Activated CD4-positive, alpha-beta T cell treated with anti-CD3 and anti-CD28 coated beads, Interleukin-2, amount 50 U/mL, for 4 hours (primary cell): Measurements from ENCODE around the gene CNOT3.
A peak's percentile ranks its signal among the peaks of the same experiment; 100 is the strongest.
"Not testable (repeated sequence)": the region's sequence is repeated elsewhere in the genome, so short reads cannot be mapped to it uniquely, and the experiment has no call there.

ENCODE experiments used
- DNase-seq, 2 experiments: peaks; one replicate each; pipeline ENCODE4 v3.0.0-alpha.2; 2020

CNOT3 gene

DNA sequence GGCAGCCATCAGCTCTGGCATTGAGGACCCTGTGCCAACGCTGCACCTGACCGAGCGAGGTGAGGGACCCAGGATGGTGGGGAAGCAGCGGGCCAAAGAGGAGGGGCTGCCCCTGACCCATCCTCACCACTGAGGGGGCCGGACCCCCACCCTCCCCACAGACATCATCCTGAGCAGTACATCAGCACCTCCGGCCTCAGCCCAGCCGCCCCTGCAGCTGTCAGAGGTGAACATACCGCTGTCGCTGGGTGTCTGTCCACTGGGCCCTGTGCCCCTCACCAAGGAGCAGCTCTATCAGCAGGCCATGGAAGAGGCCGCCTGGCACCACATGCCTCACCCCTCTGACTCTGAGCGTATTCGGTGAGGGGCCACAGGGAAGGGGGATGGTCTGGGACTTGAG, 14.7 kb downstream of the CNOT3 start:
- DNase-seq = no peak

DNA sequence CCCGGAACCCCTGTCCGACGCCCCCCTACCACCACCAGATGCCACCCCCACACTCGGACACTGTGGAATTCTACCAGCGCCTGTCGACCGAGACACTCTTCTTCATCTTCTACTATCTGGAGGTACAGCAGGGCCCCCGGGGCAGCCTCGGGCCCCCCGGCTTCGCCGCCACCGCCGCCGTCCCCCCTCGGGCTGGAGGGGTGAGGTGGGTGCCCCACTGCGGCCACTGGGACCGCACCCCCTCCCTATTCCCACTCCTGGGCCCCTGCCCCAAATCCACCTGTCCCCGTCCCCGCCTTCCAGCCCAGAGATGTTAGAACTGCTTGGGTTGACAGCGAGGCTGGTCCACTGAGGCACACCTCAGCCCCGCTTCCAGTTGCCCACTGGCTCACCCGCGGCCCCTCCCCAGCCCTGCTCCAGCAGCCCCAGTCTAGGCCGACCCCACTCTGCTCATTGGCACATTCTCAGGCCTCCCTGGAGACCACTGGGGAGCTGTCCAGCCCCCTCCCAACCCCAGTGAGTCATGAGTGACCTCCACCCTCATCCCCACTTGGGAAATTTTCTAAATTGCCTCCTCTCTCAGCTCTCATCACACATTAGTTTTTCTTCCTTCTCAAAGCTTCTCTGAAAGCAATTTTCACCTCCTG, 15.4 kb downstream of the CNOT3 start:
- no peak for DNase-seq

DNA sequence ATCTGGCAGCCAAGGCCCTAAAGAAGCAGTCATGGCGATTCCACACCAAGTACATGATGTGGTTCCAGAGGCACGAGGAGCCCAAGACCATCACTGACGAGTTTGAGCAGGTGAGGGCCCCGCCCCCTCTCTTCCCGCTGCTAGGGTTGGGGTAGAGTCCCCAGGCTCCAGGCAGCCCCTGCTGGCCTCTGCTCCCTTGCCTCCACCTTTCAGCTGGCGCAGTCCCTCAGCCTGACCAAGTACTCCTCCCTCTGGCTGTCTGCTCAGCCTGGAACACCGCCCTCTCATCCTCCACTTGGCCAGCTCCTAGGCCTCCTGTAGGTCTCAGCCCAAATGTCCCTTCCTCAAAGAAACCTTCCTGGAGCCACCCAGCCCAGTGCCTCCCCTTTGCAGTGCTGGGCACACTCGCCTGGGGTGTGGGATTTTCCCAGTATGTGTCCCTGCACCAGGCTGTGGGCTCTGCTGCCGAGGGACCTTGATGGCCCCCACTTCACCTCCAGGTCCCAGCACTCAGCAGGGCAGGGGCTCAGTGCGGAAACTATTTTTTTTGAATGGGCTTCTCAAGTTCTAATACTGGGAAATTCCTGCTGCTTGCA, 16.3 kb downstream of the CNOT3 start:
- DNase-seq = no peak

GRCh38 chr19:54154603-54155345, 17.2 kb downstream of the CNOT3 start:
- DNase-seq = no peak

DNA sequence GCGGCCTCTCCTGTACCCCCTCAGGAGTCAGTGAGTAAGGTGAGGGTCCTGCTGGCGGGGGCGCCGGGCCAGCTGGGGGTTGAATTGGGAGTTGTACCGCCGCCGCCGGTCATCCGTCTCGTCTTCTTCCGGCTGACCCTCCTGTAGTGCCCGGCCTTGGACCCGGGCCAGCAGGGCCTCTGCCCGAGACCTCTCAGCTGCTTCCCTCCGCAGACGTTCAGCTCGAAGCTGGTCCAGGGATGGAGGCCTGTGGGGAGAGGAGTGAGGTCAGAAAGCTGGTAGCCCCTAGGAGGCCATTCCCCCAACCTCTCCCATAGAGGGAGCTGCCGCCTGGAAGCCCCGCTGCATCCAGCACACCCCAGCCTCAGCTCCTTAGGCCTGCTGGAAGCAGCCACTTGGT, 18.1 kb downstream of the CNOT3 start:
- DNase-seq = no peak

- no peak for DNase-seq
These were observed 18.9 kb downstream of the CNOT3 start for GRCh38 chr19:54156490-54156889.

DNA sequence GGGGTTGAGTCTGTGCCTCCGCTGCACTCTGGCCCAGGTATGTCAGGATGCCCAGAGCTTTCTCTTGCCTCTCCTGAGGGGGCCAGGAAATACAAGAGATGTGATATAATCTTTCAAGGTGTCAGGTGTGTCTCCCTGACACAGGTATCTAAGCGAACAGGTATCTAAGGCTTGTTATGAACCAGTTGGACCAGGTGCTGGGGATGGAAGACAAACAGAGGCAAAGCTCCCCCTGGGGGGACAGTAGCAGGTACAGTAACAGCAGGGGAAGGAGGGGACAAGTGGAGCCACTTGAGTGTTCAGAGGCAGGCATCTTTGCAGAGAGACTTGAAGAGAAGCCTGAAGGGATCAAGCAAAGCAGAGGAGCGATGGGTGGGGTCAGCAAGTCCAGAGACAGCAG, 19.4 kb downstream of the CNOT3 start:
- DNase-seq = no peak

- no peak for DNase-seq
These were observed 21.3 kb downstream of the CNOT3 start for GRCh38 chr19:54158812-54159351.

DNA sequence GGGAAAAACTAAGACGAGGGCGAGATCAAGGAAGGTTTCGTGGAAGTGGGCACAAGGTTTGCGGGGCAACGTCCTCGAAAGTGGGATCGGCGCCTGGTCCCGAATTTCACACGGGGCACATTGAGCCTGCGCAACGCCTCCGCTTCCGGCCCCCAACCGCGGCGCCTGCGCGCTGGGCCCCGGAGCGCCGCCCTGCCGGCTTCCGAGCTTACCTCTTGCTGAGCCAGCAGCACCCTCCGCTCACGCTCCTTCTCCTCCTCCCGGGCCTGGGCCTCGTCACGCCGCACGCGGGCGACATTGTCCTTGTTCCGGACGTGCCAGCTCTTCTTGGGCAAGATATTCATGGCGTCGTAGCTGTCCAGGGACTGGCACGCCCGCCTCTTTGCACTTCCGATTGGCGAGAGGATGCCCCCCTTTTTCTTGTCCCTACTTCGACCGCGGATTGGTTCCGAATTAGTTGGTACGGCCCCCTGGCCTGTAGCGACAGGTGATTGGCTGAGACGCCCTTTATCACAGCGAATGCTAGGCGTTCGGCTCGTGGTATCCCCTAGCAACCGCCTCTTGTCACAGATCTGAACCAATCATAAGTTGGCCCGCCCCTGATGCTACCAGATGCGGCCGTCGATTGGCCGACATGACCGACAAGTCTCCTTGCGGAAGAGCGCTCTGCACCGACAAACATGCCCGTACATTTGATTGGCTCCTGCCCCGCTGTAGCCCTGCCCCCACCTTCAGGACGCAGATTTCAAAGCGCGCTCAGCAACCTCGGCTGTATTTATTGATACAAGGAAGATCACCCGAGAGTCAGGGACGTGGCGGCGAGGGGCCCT, 22.0 kb downstream of the CNOT3 start, which contains the start of gene LENG1:
TSS of gene LENG1 (minus strand) at position 370 of the 830 bp plus-strand sequence. CDS start at position 344, 26 bp downstream.
- DNase-seq = peak; percentile 98 to 99

DNA sequence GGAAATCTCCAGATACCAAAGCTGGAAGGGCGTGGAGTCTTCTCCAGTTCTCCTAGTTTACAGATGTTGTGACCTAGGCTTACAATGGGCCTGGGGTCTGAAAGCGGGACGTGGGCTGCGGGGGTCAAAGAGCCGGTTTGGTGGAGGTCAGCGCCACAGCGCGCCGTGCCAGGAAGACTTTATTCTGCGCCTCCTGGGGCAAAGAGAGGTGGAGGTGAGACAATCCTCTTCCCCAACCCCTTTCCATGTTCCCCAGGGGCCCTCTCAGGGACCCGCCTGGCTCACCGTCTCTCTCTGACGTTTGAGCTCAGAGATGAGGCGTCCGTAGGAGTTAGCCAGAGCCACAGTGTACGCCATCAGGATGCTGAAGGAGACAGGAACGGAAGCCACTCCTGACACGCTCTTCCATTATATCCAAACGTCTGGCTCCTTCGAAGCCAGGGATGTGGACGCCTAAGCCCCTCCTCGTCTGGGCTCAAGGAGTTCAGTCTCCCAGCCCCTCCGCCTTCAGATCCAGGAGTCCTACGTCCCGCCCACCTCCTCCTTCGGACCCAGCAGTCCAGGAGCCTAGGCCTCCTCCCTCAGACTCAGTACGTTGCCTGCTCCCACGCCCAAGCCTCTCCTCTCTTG, 22.7 kb downstream of the CNOT3 start:
- no peak for DNase-seq

DNA sequence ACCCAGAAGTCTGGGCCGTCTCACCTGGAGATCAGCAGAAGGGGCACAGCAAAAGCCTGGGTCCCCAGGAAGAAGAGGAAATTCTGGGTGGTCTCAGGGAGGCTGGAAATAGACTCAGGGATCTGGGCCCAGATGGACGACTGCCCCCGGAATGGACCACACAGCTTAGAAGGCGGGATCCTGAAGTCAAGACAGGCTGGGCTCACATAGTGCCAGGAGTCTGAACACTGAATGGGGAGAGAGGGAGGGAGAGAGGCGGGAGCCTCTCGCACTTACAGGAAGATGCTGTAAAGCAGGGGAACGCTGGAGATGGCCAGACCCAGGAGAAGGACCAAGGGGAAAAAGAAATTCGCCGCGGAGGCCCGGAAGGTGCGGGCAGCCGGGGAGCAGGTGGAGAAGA, 23.3 kb downstream of the CNOT3 start:
- DNase-seq = no peak

- DNase-seq = peak; percentile 79 to 81
These were observed 24.8 kb downstream of the CNOT3 start for GRCh38 chr19:54162241-54162805.

DNA sequence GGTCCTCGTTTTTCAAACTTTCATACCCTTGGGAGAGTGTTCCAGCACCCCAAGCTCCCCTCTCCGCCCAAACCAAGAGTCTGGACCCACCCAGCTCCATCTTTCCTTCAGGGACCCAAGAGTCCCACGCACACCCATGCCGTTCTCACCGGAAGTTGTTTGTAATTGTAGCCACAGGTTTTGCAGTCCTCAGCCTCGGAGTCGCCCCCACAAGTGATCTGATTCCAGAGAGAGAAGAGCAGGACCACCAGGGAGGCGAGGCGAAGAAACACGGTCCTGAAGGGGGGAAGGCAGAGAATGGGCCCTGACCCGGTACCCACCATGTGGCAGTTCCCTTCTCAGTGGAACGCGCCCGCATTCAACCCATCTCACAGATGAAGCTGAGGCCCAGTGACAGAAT, 25.3 kb downstream of the CNOT3 start:
- no peak for DNase-seq

DNA sequence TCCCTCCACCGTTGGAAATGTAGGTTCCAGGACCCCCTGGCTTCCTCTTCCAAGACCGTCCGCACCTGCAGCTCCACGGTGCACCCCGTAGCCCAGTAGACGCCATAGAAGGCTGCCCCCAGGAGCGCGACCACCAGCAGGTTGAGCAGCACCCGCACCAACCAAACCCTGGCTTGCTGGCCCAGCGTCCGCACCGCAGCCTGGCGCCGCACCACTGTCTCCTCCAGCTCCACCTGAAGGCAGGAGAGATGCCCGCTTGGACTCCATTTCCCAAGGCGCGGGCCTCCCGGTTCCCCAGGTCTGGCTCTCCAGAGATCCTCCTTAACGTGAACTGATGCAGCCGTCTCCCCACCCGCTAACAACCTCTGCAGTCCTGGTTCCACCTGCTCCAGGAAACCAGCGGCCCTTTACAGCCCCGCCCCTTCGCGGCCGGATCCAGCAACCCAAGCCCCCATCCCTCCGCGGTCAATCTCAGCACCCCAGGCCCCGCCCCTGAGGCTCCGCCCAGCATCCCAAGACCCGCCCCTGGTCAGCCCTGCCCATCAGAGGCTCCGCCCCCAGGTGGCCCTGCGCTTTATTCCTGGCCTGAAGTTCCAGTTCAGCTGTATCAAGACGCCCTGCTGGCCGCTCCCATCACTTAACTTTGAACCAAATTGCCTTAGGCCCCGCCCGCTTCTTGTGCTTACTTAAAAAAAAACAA, 27.0 kb downstream of the CNOT3 start:
- DNase-seq = peak in 1 of 2 experiments; percentile 35

GRCh38 chr19:54165222-54165621, 27.7 kb downstream of the CNOT3 start:
- no peak for DNase-seq

DNA sequence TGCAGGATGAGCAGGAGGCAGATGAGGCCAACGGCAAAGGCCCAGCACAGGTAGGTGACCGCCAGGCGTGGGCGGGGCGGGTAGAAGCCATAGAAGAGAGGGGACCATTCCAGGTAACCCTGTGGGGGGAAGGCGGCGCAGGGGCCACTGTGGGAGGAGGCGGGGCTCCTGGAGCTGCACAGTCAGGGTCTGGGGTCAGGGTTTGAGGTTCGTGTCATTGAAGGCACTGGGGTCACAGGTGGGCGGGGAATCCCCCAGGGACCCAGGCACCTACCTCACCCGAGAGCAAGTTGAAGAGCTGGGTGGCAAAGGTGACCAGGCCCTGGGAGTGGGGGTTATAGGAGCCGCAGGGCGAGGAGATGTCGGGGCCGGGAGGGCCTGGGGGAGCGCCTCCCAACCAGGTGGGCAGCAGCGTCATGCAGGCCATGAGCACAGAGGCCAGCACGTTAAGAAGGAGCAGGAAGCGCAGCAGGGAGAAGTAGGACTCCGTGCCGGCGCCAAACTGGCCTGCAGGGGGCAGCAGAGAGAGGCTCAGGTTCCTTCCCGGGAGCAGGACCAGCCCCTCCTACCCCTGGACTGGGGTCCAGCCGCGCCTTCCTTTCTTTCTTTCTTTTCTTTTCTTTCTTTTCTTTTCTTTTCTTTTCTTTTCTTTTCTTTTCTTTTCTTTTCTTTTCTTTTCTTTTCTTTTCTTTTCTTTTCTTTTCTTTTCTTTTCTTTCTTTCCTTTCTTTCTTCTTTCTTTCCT, 30.8 kb downstream of the CNOT3 start:
- DNase-seq = peak; percentile 88 to 92

DNA sequence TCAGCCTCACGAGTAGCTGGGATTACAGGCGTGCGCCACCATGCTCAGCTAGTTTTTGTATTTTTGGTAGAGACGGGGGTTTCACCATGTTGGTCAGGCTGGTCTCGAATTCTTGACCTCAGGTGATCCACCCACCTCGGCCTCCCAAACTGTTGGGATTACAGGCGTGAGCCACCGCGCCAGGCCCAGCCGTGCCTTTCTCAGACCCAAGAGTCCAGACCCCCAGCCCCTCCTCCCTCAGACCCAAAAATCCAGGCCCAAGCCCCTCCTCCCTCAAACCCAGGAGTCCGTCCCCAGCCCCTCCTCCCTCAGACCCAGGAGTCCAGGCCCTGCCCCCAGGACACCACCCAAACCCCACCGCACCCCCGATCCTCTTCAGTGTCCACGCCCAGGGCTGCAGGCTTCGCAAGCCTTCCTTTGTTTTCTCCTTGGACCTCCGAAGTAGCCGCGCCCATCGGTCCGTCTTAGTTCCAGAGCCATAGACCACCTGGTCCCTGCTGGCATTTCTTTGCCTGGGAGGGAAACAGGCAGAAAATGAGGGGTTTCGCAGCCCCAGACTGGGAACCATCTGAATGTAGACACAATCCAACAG, 31.7 kb downstream of the CNOT3 start:
- DNase-seq = no peak

GRCh38 chr19:54171736-54172431, 34.3 kb downstream of the CNOT3 start:
- DNase-seq = not testable (repeated sequence)
